Adipose tissue (tissue), 3 donors: Measurements from ENCODE around the gene AFM. TPM values are rescaled to one million over a fixed set of nuclear protein-coding genes. Genes with fewer than 3 reads are reported as not detected.
"Not testable (repeated sequence)": the region's sequence is repeated elsewhere in the genome, so short reads cannot be mapped to it uniquely, and the experiment has no call there.

Experiments
- H3K27ac ChIP-seq: one replicate; pipeline ENCODE4 v1.5.1; 2013; ENCODE audit warnings: low read depth, low read length
- WGBS, 3 donors: extraction: QIAGEN DNeasy Blood & Tissue Kit; methylation state at CpG; one replicate each; pipeline ENCODE4 v1.1.7; 2013; 5-methylcytosine and 5-hydroxymethylcytosine counted together
- polyA plus RNA-seq, 3 donors: library from polyadenylated mRNA; stranded (reverse); fragments of 200-250 nt; gene quantifications; one replicate each; pipeline ENCODE4 v1.2.3, GENCODE V29; 2013
- donor health status: healthy with polysubstance abuse.
- donor health status: Bipolar disorder and iron deficiency.
- donor health status: healthy.

AFM gene
- polyA plus RNA-seq, 3 donors = not detected

DNA sequence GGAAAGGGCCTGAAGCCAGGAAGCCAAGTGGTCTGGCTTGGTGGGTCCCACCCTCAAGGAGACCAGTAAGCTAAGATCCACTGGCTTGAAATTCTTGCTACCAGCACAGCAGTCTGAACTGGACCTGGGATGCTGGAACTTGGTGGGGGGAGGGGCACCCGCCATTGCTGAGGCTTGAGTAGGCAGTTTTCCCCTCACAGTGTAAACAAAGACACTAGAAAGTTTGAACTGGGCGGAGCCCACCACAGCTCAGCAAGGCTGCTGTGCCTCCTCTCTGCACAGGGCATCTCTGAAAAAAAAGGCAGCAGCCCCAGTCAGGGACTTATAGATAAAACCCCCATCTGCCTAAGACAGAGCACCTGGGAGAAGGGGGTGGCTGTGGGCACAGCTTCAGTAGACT, 63.1 kb downstream of the AFM start:
- no peak overlapping the region for H3K27ac ChIP-seq
- 82 to 97% (median 88%) methylated on average over 2 of the region's 2 CpGs for WGBS, 3 donors

DNA sequence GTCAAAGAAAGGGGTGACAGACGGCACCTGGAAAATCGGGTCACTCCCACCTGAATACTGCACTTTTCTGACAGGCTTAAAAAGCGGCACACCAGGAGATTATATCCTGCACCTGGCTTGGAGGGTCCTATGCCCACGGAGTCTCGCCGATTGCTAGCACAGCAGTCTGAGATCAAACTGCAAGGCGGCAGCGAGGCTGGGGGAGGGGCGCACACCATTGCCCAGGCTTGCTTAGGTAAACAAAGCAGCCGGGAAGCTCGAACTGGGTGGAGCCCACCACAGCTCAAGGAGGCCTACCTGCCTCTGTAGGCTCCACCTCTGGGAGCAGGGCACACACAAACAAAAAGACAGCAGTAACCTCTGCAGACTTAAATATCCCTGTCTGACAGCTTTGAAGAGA, 69.3 kb downstream of the AFM start:
- 91 to 95% (median 93%) methylated on average over 9 to 11 of the region's 11 CpGs for WGBS, 3 donors

More for the DNA sequence above, 69.3 kb downstream of the AFM start:
- H3K27ac ChIP-seq = not testable (repeated sequence)

Other genes starting within 250 kb of the AFM start
- 10 to 100 TPM; 10.0 to 18.0 (median 14.6) TPM for gene ANKRD17, start 222.9 kb upstream of the AFM start, polyA plus RNA-seq
- gene ALB, start 77.5 kb upstream of the AFM start, polyA plus RNA-seq = 100 to 1,000 TPM in 1 of 3 donors, under 1 TPM in 2; 0.51 to 275 (median 0.56) TPM
- gene AFP, start 45.5 kb upstream of the AFM start, polyA plus RNA-seq = not detected
- 1 to 10 TPM in 2 of 3 donors, under 1 TPM in 1; 0.11 to 3.8 (median 1.1) TPM for gene RASSF6, start 138.7 kb downstream of the AFM start, polyA plus RNA-seq